ENCODE measurements around the gene RABEP2.

RABEP2 gene

GRCh38 chr16:28899882-28900590 lies 25.0 kb downstream of the RABEP2 start:
- Histone ChIP-seq H3K4me2 (ENCODE audit: insufficient read depth, low read length, poor library complexity, severe bottlenecking) (no peak overlapping the region), H3K79me1 (ENCODE audit: low read depth, low read length) (no peaks in the 10 kb centered on the region), H4K8ac (ENCODE audit: low read depth, low read length) (no peak overlapping the region), H3K18ac (ENCODE audit: low read length) (no peak overlapping the region), H3K4me1 (ENCODE audit: control insufficient read depth in 2 of 2, insufficient read depth in 1 of 2, low read depth in 1 of 2, low read length in 2 of 2) (no peaks in the 10 kb centered on the region), H2BK120ac (ENCODE audit: low read depth, low read length) (no peak overlapping the region), H3K36me3 (replicated peaks in 1 of 2; ENCODE audit: control insufficient read depth in 2 of 2, insufficient read depth in 2 of 2, low read length in 2 of 2) (peaks cover 5 to 24% of the 10 kb centered on the region in 2 donors), H3K27me3 (ENCODE audit: control insufficient read depth in 3 of 3, insufficient read depth in 3 of 3, low read depth in 1 of 3, low read length in 3 of 3) (no peaks in the 10 kb centered on the region), H3K9me3 (replicated peaks in 1 of 2; ENCODE audit: control insufficient read depth in 2 of 2, insufficient read depth in 1 of 2, low read depth in 1 of 2, low read length in 2 of 2) (no peaks in the 10 kb centered on the region), H3K14ac (ENCODE audit: low read length) (no peak overlapping the region), H3K23ac (ENCODE audit: low read depth, low read length, poor library complexity) (no peak overlapping the region), H3K27ac (replicated peaks; ENCODE audit: low read length) (no peak overlapping the region), H2AFZ (ENCODE audit: low read length) (no peak overlapping the region), H2AK5ac (ENCODE audit: low read depth, low read length) (no peak overlapping the region), H4K91ac (ENCODE audit: low read depth, low read length, poor library complexity) (no peak overlapping the region), H3K4ac (ENCODE audit: low read length) (no peak overlapping the region), H3K4me3 (ENCODE audit: low read length in 2 of 2) (no peak overlapping the region), H2BK12ac (ENCODE audit: low read length) (no peak overlapping the region), H2BK15ac (ENCODE audit: low read length) (no peak overlapping the region), H3K9ac (ENCODE audit: low read depth, low read length, poor library complexity) (no peak overlapping the region), H2BK5ac (ENCODE audit: low read length) (no peak overlapping the region)
- WGBS, 2 donors (ENCODE audit: extremely low coverage in 2 of 2, insufficient read length in 2 of 2, insufficient replicate concordance in 1 of 2): no CpG with 5 or more reads among the region's 11 CpGs
- no peak for DNase-seq (ENCODE audit: low spot score)

GRCh38 chr16:28898942-28899341 lies 26.1 kb downstream of the RABEP2 start:
- no peak overlapping the region for H2BK12ac ChIP-seq (ENCODE audit: low read length)
- H3K4me2 ChIP-seq (ENCODE audit: insufficient read depth, low read length, poor library complexity, severe bottlenecking): no peak overlapping the region
- H3K79me1 ChIP-seq (ENCODE audit: low read depth, low read length): no peaks in the 10 kb centered on the region
- no peak overlapping the region for H3K9ac ChIP-seq (ENCODE audit: low read depth, low read length, poor library complexity)
- H3K4me1 ChIP-seq (ENCODE audit: control insufficient read depth in 2 of 2, insufficient read depth in 1 of 2, low read depth in 1 of 2, low read length in 2 of 2): no peaks in the 10 kb centered on the region
- no peak overlapping the region for H3K4me3 ChIP-seq (ENCODE audit: low read length in 2 of 2)
- H2BK15ac ChIP-seq (ENCODE audit: low read length): no peak overlapping the region
- H3K27ac ChIP-seq (replicated peaks; ENCODE audit: low read length): no peak overlapping the region
- no peak overlapping the region for H3K18ac ChIP-seq (ENCODE audit: low read length)
- no peak overlapping the region for H4K91ac ChIP-seq (ENCODE audit: low read depth, low read length, poor library complexity)
- DNase-seq (ENCODE audit: low spot score): no peak
- no CpG with 5 or more reads among the region's 4 CpGs for WGBS, 2 donors (ENCODE audit: extremely low coverage in 2 of 2, insufficient read length in 2 of 2, insufficient replicate concordance in 1 of 2)
- H3K9me3 ChIP-seq (replicated peaks in 1 of 2; ENCODE audit: control insufficient read depth in 2 of 2, insufficient read depth in 1 of 2, low read depth in 1 of 2, low read length in 2 of 2): no peaks in the 10 kb centered on the region
- no peak overlapping the region for H4K8ac ChIP-seq (ENCODE audit: low read depth, low read length)
- H3K23ac ChIP-seq (ENCODE audit: low read depth, low read length, poor library complexity): no peak overlapping the region
- no peak overlapping the region for H2BK120ac ChIP-seq (ENCODE audit: low read depth, low read length)
- no peak overlapping the region for H3K14ac ChIP-seq (ENCODE audit: low read length)
- H2AFZ ChIP-seq (ENCODE audit: low read length): no peak overlapping the region
- no peak overlapping the region for H2AK5ac ChIP-seq (ENCODE audit: low read depth, low read length)
- no peaks in the 10 kb centered on the region for H3K27me3 ChIP-seq (ENCODE audit: control insufficient read depth in 3 of 3, insufficient read depth in 3 of 3, low read depth in 1 of 3, low read length in 3 of 3)
- H3K36me3 ChIP-seq (replicated peaks in 1 of 2; ENCODE audit: control insufficient read depth in 2 of 2, insufficient read depth in 2 of 2, low read length in 2 of 2): peaks cover 5 to 16% of the 10 kb centered on the region in 2 donors
- no peak overlapping the region for H3K4ac ChIP-seq (ENCODE audit: low read length)
- no peak overlapping the region for H2BK5ac ChIP-seq (ENCODE audit: low read length)

GRCh38 chr16:28898266-28898665 lies 26.8 kb downstream of the RABEP2 start:
- Histone ChIP-seq H3K79me1 (ENCODE audit: low read depth, low read length) (no peaks in the 10 kb centered on the region), H3K4me2 (ENCODE audit: insufficient read depth, low read length, poor library complexity, severe bottlenecking) (no peak overlapping the region), H2AK5ac (ENCODE audit: low read depth, low read length) (no peak overlapping the region), H3K14ac (ENCODE audit: low read length) (peak overlapping the region; percentile 2), H2BK15ac (ENCODE audit: low read length) (no peak overlapping the region), H3K4me3 (ENCODE audit: low read length in 2 of 2) (no peak overlapping the region), H3K4ac (ENCODE audit: low read length) (no peak overlapping the region), H3K36me3 (replicated peaks in 1 of 2; ENCODE audit: control insufficient read depth in 2 of 2, insufficient read depth in 2 of 2, low read length in 2 of 2) (peaks cover 5 to 15% of the 10 kb centered on the region in 2 donors), H4K91ac (ENCODE audit: low read depth, low read length, poor library complexity) (no peak overlapping the region), H3K23ac (ENCODE audit: low read depth, low read length, poor library complexity) (no peak overlapping the region), H2BK12ac (ENCODE audit: low read length) (no peak overlapping the region), H3K4me1 (ENCODE audit: control insufficient read depth in 2 of 2, insufficient read depth in 1 of 2, low read depth in 1 of 2, low read length in 2 of 2) (no peaks in the 10 kb centered on the region), H2BK5ac (ENCODE audit: low read length) (no peak overlapping the region), H4K8ac (ENCODE audit: low read depth, low read length) (no peak overlapping the region), H3K27me3 (ENCODE audit: control insufficient read depth in 3 of 3, insufficient read depth in 3 of 3, low read depth in 1 of 3, low read length in 3 of 3) (no peaks in the 10 kb centered on the region), H3K27ac (replicated peaks; ENCODE audit: low read length) (no peak overlapping the region), H2AFZ (ENCODE audit: low read length) (no peak overlapping the region), H3K18ac (ENCODE audit: low read length) (no peak overlapping the region), H2BK120ac (ENCODE audit: low read depth, low read length) (no peak overlapping the region), H3K9me3 (replicated peaks in 1 of 2; ENCODE audit: control insufficient read depth in 2 of 2, insufficient read depth in 1 of 2, low read depth in 1 of 2, low read length in 2 of 2) (no peaks in the 10 kb centered on the region), H3K9ac (ENCODE audit: low read depth, low read length, poor library complexity) (no peak overlapping the region)
- no CpG with 5 or more reads among the region's 15 CpGs for whole genome bisulfite sequencing, 2 donors (ENCODE audit: extremely low coverage in 2 of 2, insufficient read length in 2 of 2, insufficient replicate concordance in 1 of 2)
- no peak for DNase-seq (ENCODE audit: low spot score)

GRCh38 chr16:28897826-28898225 lies 27.2 kb downstream of the RABEP2 start:
- H3K4me1 ChIP-seq (ENCODE audit: control insufficient read depth in 2 of 2, insufficient read depth in 1 of 2, low read depth in 1 of 2, low read length in 2 of 2): no peaks in the 10 kb centered on the region
- H4K91ac ChIP-seq (ENCODE audit: low read depth, low read length, poor library complexity): no peak overlapping the region
- no peak overlapping the region for H3K18ac ChIP-seq (ENCODE audit: low read length)
- peaks cover 5 to 15% of the 10 kb centered on the region in 2 donors for H3K36me3 ChIP-seq (replicated peaks in 1 of 2; ENCODE audit: control insufficient read depth in 2 of 2, insufficient read depth in 2 of 2, low read length in 2 of 2)
- no peak for DNase-seq (ENCODE audit: low spot score)
- H2AFZ ChIP-seq (ENCODE audit: low read length): no peak overlapping the region
- H3K27me3 ChIP-seq (ENCODE audit: control insufficient read depth in 3 of 3, insufficient read depth in 3 of 3, low read depth in 1 of 3, low read length in 3 of 3): no peaks in the 10 kb centered on the region
- H3K9ac ChIP-seq (ENCODE audit: low read depth, low read length, poor library complexity): no peak overlapping the region
- no peak overlapping the region for H2AK5ac ChIP-seq (ENCODE audit: low read depth, low read length)
- no peak overlapping the region for H3K4ac ChIP-seq (ENCODE audit: low read length)
- no peak overlapping the region for H3K4me3 ChIP-seq (ENCODE audit: low read length in 2 of 2)
- no CpG with 5 or more reads among the region's 4 CpGs for WGBS, 2 donors (ENCODE audit: extremely low coverage in 2 of 2, insufficient read length in 2 of 2, insufficient replicate concordance in 1 of 2)
- H3K9me3 ChIP-seq (replicated peaks in 1 of 2; ENCODE audit: control insufficient read depth in 2 of 2, insufficient read depth in 1 of 2, low read depth in 1 of 2, low read length in 2 of 2): no peaks in the 10 kb centered on the region
- no peak overlapping the region for H2BK15ac ChIP-seq (ENCODE audit: low read length)
- H3K4me2 ChIP-seq (ENCODE audit: insufficient read depth, low read length, poor library complexity, severe bottlenecking): no peak overlapping the region
- no peak overlapping the region for H3K27ac ChIP-seq (replicated peaks; ENCODE audit: low read length)
- no peak overlapping the region for H3K23ac ChIP-seq (ENCODE audit: low read depth, low read length, poor library complexity)
- no peak overlapping the region for H2BK12ac ChIP-seq (ENCODE audit: low read length)
- H2BK5ac ChIP-seq (ENCODE audit: low read length): no peak overlapping the region
- no peak overlapping the region for H2BK120ac ChIP-seq (ENCODE audit: low read depth, low read length)
- H3K14ac ChIP-seq (ENCODE audit: low read length): no peak overlapping the region
- no peak overlapping the region for H4K8ac ChIP-seq (ENCODE audit: low read depth, low read length)
- H3K79me1 ChIP-seq (ENCODE audit: low read depth, low read length): no peaks in the 10 kb centered on the region
